IMR-90 (cell line): ENCODE results near the gene DYSF. TPM values are rescaled to one million over a fixed set of nuclear protein-coding genes. Genes with fewer than 3 reads are reported as not detected.

Experiments
- ATAC-seq: fragments of 200-7000 bp; cut with Tn5 transposase; 2 replicates; pipeline ENCODE4 v1.9.1; 2020; ENCODE audit warnings: low read depth, mild to moderate bottlenecking, moderate library complexity
- BruUV-seq: library from RNA; stranded (reverse); fragments of 400-500 nt; replicated peaks from 2 replicates; lab custom pipeline; 2021; lab: Mats Ljungman, UMichigan
- CTCF ChIA-PET: fragments of 300-600 bp; formaldehyde crosslinking; extraction: SDS; loops from one replicate; lab custom pipeline; 2021; ENCODE audit warnings: antibody characterized with exemption; lab: Yijun Ruan, JAX
- POLR2A ChIA-PET: fragments of 300-600 bp; sonication (Branson Sonifier 250); formaldehyde crosslinking; loops from one replicate; lab custom pipeline; 2022; ENCODE audit warnings: antibody characterized with exemption; ENCODE audit not compliant: unreplicated experiment; lab: Charles Lee
- DNase-seq: peaks from one replicate; pipeline ENCODE4 v3.0.0; 2013
- H2AFZ ChIP-seq: replicated peaks from 2 replicates; pipeline ENCODE3; 2013; ENCODE audit warnings: low read length, mild to moderate bottlenecking; ENCODE audit not compliant: poor library complexity
- H2AK5ac ChIP-seq: 2 replicates; pipeline ENCODE4 v1.6.1; 2013; ENCODE audit warnings: low read depth, low read length, inconsistent platforms
- H2AK9ac ChIP-seq: replicated peaks from 2 replicates; pipeline ENCODE3; 2013; ENCODE audit warnings: mild to moderate bottlenecking, low read depth, low read length, moderate library complexity; ENCODE audit not compliant: poor library complexity
- H2BK120ac ChIP-seq: 2 replicates; pipeline ENCODE4 v1.6.1; 2013; ENCODE audit warnings: low read depth, low read length, inconsistent platforms
- H2BK15ac ChIP-seq: 3 replicates; pipeline ENCODE4 v1.6.1; 2013; ENCODE audit warnings: low read depth, low read length, inconsistent platforms
- H2BK20ac ChIP-seq: 2 replicates; pipeline ENCODE4 v1.6.1; 2013; ENCODE audit warnings: low read depth, mild to moderate bottlenecking, inconsistent platforms, low read length, moderate library complexity
- H2BK5ac ChIP-seq: 2 replicates; pipeline ENCODE4 v1.6.1; 2013; ENCODE audit warnings: mild to moderate bottlenecking, low read depth, low read length, inconsistent platforms; ENCODE audit not compliant: poor library complexity, severe bottlenecking
- H3K14ac ChIP-seq: replicated peaks from 2 replicates; pipeline ENCODE4 v1.6.1; 2013; ENCODE audit warnings: low read depth, low read length, inconsistent platforms
- H3K18ac ChIP-seq: 2 replicates; pipeline ENCODE4 v1.6.1; 2013; ENCODE audit warnings: low read depth, low read length, control low read depth
- H3K23ac ChIP-seq: 2 replicates; pipeline ENCODE4 v1.6.1; 2013; ENCODE audit warnings: low read depth, low read length, inconsistent platforms
- H3K27ac ChIP-seq: 2 replicates; pipeline ENCODE4 v1.5.1; 2013; ENCODE audit warnings: mild to moderate bottlenecking, control low read depth, low read length; ENCODE audit not compliant: insufficient read depth
- H3K27me3 ChIP-seq: 2 replicates; pipeline ENCODE4 v1.6.1; 2013; ENCODE audit warnings: low read length; ENCODE audit not compliant: control insufficient read depth, insufficient read depth
- H3K36me3 ChIP-seq: 2 replicates; pipeline ENCODE4 v1.6.1; 2013; ENCODE audit warnings: low read length, mixed read lengths; ENCODE audit not compliant: control insufficient read depth, insufficient read depth
- H3K4ac ChIP-seq: 2 replicates; pipeline ENCODE4 v1.6.1; 2013; ENCODE audit warnings: low read depth, low read length, inconsistent platforms
- H3K4me1 ChIP-seq: 2 replicates; pipeline ENCODE4 v1.6.1; 2013; ENCODE audit warnings: low read length, mixed read lengths; ENCODE audit not compliant: control insufficient read depth, insufficient read depth
- H3K4me2 ChIP-seq: 2 replicates; pipeline ENCODE4 v1.6.1; 2013; ENCODE audit warnings: low read depth, mild to moderate bottlenecking, control low read depth, low read length, moderate library complexity
- H3K4me3 ChIP-seq: 2 replicates; pipeline ENCODE4 v1.5.1; 2013; ENCODE audit warnings: low read depth, mild to moderate bottlenecking, control low read depth, low read length, moderate library complexity; ENCODE audit not compliant: insufficient read depth
- H3K56ac ChIP-seq: 2 replicates; pipeline ENCODE4 v1.6.1; 2013; ENCODE audit warnings: low read length, inconsistent platforms; ENCODE audit not compliant: insufficient read depth; ENCODE audit errors: extremely low read depth
- H3K79me1 ChIP-seq, 2 experiments: 2 replicates each; pipeline ENCODE4 v1.6.1; 2013; ENCODE audit warnings: low read length in 2 of 2, inconsistent platforms in 1 of 2, low read depth in 1 of 2
- H3K9ac ChIP-seq: 2 replicates; pipeline ENCODE4 v1.6.1; 2013; ENCODE audit warnings: low read depth, low read length, control low read depth
- H3K9me1 ChIP-seq: 2 replicates; pipeline ENCODE4 v1.6.1; 2013; ENCODE audit warnings: low read length, inconsistent platforms; ENCODE audit not compliant: insufficient read depth
- H3K9me3 ChIP-seq: 2 replicates; pipeline ENCODE4 v1.6.1; 2013; ENCODE audit warnings: low read length; ENCODE audit not compliant: control insufficient read depth, insufficient read depth
- H4K20me1 ChIP-seq: 2 replicates; pipeline ENCODE4 v1.6.1; 2013; ENCODE audit warnings: low read length, inconsistent platforms; ENCODE audit not compliant: insufficient read depth
- H4K5ac ChIP-seq: 2 replicates; pipeline ENCODE4 v1.6.1; 2013; ENCODE audit warnings: mild to moderate bottlenecking, low read depth, low read length, control low read depth
- H4K8ac ChIP-seq, 2 experiments: 2 replicates each; pipeline ENCODE4 v1.6.1; 2013; ENCODE audit warnings: low read depth in 2 of 2, low read length in 2 of 2, control low read depth in 1 of 2, inconsistent platforms in 1 of 2
- H4K91ac ChIP-seq: 2 replicates; pipeline ENCODE4 v1.6.1; 2013; ENCODE audit warnings: low read depth, low read length, inconsistent platforms; ENCODE audit not compliant: insufficient read depth
- BHLHE40 ChIP-seq: fragments of 150-350 bp; IDR thresholded peaks from 2 replicates; pipeline ENCODE4 v1.6.1; 2016; ENCODE audit warnings: mild to moderate bottlenecking, low read depth, low read length
- FOS ChIP-seq: fragments of 150-350 bp; IDR thresholded peaks from 2 replicates; pipeline ENCODE4 v1.6.1; 2016; ENCODE audit warnings: low read depth, low read length
- MAFK ChIP-seq: IDR thresholded peaks from 2 replicates; pipeline ENCODE4 v1.6.1; 2012; ENCODE audit warnings: low read depth, low read length, improper control_type of control experiment
- MAZ ChIP-seq: IDR thresholded peaks from 2 replicates; pipeline ENCODE4 v1.6.1; 2012; ENCODE audit warnings: low read depth, mild to moderate bottlenecking, low read length, improper control_type of control experiment, moderate library complexity, borderline replicate concordance
- MXI1 ChIP-seq: IDR thresholded peaks from 2 replicates; pipeline ENCODE4 v1.6.1; 2012; ENCODE audit warnings: low read depth, mild to moderate bottlenecking, low read length, moderate library complexity, borderline replicate concordance
- POLR2A ChIP-seq: IDR thresholded peaks from 2 replicates; pipeline ENCODE4 v1.6.1; 2012; ENCODE audit warnings: mild to moderate bottlenecking, low read depth, low read length
- RAD21 ChIP-seq: IDR thresholded peaks from 2 replicates; pipeline ENCODE4 v1.6.1; 2012; ENCODE audit warnings: low read length, improper control_type of control experiment
- RCOR1 ChIP-seq: IDR thresholded peaks from 2 replicates; pipeline ENCODE4 v1.6.1; 2012; ENCODE audit warnings: mild to moderate bottlenecking, low read length, improper control_type of control experiment; ENCODE audit not compliant: insufficient replicate concordance
- SMC3 ChIP-seq: fragments of 150-350 bp; IDR thresholded peaks from 2 replicates; pipeline ENCODE4 v1.6.1; 2016; ENCODE audit warnings: low read depth, mild to moderate bottlenecking, antibody characterized with exemption, low read length, moderate library complexity
- whole genome bisulfite sequencing, 2 experiments: methylation state at CpG; one replicate each; pipeline versions ENCODE4 v1.1.5 to v1.1.7; 2013; ENCODE audit warnings: missing lambda C conversion rate in 2 of 2; ENCODE audit not compliant: insufficient read length in 1 of 2; ENCODE audit errors: extremely low coverage in 2 of 2; 5-methylcytosine and 5-hydroxymethylcytosine counted together
- dilution Hi-C: fragments of 300-500 bp; cut with HindIII; formaldehyde crosslinking; loops from one replicate; pipeline ENCODE4 v1.14.3; 2018; ENCODE audit warnings: low sequenced_read_pairs; ENCODE audit not compliant: unreplicated experiment
- in situ Hi-C: fragments of 300-500 bp; cut with MboI; formaldehyde crosslinking; loops from 3 replicates; pipeline ENCODE4 v1.14.3; 2019; ENCODE audit warnings: low sequenced_read_pairs, inconsistent platforms, mixed read lengths
- intact Hi-C: fragments of 100-400 bp; cut with micrococcal nuclease; formaldehyde crosslinking; loops from 2 replicates; pipeline ENCODE4 v1.10.0; 2022
- polyA plus RNA-seq, 3 experiments: library from polyadenylated mRNA; depleted of rRNA; stranded (reverse); fragments of >200 nt; gene quantifications; 2 replicates each; pipeline ENCODE4 v1.2.3, GENCODE V29; 2012; ENCODE audit warnings: low replicate concordance in 1 of 3
- total RNA-seq: library from RNA; depleted of rRNA; stranded (reverse); fragments of >200 nt; gene quantifications from 2 replicates; pipeline ENCODE4 v1.2.3, GENCODE V29; 2012
- TF ChIP-seq, protein P1 (sequence below): fragments of 150-350 bp; IDR thresholded peaks from 2 replicates; pipeline ENCODE4 v1.6.1; 2017; ENCODE audit warnings: mild to moderate bottlenecking, antibody characterized with exemption, low read length, low read depth
- TF ChIP-seq, protein P2 (sequence below): fragments of 150-350 bp; IDR thresholded peaks from 2 replicates; pipeline ENCODE4 v1.6.1; 2016; ENCODE audit warnings: low read depth, mild to moderate bottlenecking, low read length, moderate library complexity, borderline replicate concordance
- TF ChIP-seq, protein P3 (sequence below): conservative IDR thresholded peaks from 2 replicates; pipeline ENCODE4 v1.5.1; 2012; ENCODE audit warnings: mild to moderate bottlenecking, low read depth, low read length, improper control_type of control experiment

DYSF gene
- total and polyA plus RNA-seq, 2 of the 4 experiments (the other 2 are of a cell fraction): 0.09 to 0.18 TPM

DNA sequence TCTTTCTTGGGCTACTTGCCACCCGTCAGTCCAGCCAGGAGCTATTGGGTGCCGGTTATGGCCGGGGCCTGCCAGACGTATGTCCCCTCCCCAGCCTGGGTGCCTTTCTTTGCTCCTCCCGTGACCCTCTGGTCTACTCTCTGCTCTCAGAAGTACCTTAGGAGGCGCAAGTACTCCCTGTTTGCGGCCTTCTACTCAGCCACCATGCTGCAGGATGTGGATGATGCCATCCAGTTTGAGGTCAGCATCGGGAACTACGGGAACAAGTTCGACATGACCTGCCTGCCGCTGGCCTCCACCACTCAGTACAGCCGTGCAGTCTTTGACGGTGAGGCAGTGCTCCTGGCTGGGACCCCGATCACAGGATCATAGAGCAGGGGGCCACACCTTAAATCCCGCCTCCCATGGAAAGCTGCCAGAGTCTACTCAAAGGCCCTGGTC lies 99.5 kb downstream of the DYSF start:
- CTCF ChIA-PET: no interaction called here

More for the DNA sequence above, 99.5 kb downstream of the DYSF start:
- no peak overlapping the region for H3K4me3 ChIP-seq
- POLR2A ChIA-PET: no interaction called here
- no peak for DNase-seq
- in situ Hi-C loops: no loop called here
- no peak overlapping the region for H3K4me2 ChIP-seq
- no peak overlapping the region for H3K4ac ChIP-seq
- no peaks in the 10 kb centered on the region for H4K20me1 ChIP-seq
- H2BK120ac ChIP-seq: no peak overlapping the region
- no peak overlapping the region for H3K9ac ChIP-seq
- H2BK20ac ChIP-seq: no peak overlapping the region
- 68% methylated on average over 11 of the region's 15 CpGs; no CpG with 5 or more reads in 1 of the 2 experiments for WGBS, 2 experiments
- H2BK5ac ChIP-seq: no peak overlapping the region
- no peak overlapping the region for H4K91ac ChIP-seq
- no peaks in the 10 kb centered on the region for H3K4me1 ChIP-seq
- dilution Hi-C loops: no loop called here
- no peak overlapping the region for H3K14ac ChIP-seq
- ATAC-seq: no peak
- H4K5ac ChIP-seq: no peak overlapping the region
- no TSS peak for BruUV-seq
- no peak overlapping the region for H3K56ac ChIP-seq
- H3K27ac ChIP-seq: no peak overlapping the region
- H3K79me1 ChIP-seq: no peaks in the 10 kb centered on the region
- H3K36me3 ChIP-seq: no peaks in the 10 kb centered on the region
- H3K27me3 ChIP-seq: peaks cover 33% of the 10 kb centered on the region
- no peaks in the 10 kb centered on the region; the same call in 1 of the 2 replicates for H3K9me3 ChIP-seq
- no peak overlapping the region for H2AK9ac ChIP-seq
- no peak overlapping the region for H4K8ac ChIP-seq
- no peak overlapping the region for H3K23ac ChIP-seq
- H2AK5ac ChIP-seq: no peak overlapping the region
- H2BK15ac ChIP-seq: no peak overlapping the region
- TF ChIP-seq FOS (no peak), MXI1 (no peak), SMC3 (no peak), POLR2A (no peak), RAD21 (no peak), MAFK (no peak), MAZ (no peak), BHLHE40 (no peak), RCOR1 (no peak)
- TF ChIP-seq, protein P1, sequence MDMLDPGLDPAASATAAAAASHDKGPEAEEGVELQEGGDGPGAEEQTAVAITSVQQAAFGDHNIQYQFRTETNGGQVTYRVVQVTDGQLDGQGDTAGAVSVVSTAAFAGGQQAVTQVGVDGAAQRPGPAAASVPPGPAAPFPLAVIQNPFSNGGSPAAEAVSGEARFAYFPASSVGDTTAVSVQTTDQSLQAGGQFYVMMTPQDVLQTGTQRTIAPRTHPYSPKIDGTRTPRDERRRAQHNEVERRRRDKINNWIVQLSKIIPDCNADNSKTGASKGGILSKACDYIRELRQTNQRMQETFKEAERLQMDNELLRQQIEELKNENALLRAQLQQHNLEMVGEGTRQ: no peak
- TF ChIP-seq, protein P2, sequence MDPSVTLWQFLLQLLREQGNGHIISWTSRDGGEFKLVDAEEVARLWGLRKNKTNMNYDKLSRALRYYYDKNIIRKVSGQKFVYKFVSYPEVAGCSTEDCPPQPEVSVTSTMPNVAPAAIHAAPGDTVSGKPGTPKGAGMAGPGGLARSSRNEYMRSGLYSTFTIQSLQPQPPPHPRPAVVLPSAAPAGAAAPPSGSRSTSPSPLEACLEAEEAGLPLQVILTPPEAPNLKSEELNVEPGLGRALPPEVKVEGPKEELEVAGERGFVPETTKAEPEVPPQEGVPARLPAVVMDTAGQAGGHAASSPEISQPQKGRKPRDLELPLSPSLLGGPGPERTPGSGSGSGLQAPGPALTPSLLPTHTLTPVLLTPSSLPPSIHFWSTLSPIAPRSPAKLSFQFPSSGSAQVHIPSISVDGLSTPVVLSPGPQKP: no peak
- TF ChIP-seq, protein P3, sequence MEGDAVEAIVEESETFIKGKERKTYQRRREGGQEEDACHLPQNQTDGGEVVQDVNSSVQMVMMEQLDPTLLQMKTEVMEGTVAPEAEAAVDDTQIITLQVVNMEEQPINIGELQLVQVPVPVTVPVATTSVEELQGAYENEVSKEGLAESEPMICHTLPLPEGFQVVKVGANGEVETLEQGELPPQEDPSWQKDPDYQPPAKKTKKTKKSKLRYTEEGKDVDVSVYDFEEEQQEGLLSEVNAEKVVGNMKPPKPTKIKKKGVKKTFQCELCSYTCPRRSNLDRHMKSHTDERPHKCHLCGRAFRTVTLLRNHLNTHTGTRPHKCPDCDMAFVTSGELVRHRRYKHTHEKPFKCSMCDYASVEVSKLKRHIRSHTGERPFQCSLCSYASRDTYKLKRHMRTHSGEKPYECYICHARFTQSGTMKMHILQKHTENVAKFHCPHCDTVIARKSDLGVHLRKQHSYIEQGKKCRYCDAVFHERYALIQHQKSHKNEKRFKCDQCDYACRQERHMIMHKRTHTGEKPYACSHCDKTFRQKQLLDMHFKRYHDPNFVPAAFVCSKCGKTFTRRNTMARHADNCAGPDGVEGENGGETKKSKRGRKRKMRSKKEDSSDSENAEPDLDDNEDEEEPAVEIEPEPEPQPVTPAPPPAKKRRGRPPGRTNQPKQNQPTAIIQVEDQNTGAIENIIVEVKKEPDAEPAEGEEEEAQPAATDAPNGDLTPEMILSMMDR: no peak
- peak overlapping the region; percentile 41 for H2AFZ ChIP-seq
- no peaks in the 10 kb centered on the region for H3K9me1 ChIP-seq
- intact Hi-C loops: no loop called here
- no peak overlapping the region for H3K18ac ChIP-seq
